BJ (cell line): ENCODE results near the gene CASP9. TPM values are rescaled to one million over a fixed set of nuclear protein-coding genes. Genes with fewer than 3 reads are reported as not detected.
A peak's percentile ranks its signal among the peaks of the same experiment; 100 is the strongest.

Experiments
- CTCF ChIA-PET: fragments of 350-600 bp; formaldehyde crosslinking; extraction: SDS; loops from one replicate; lab custom pipeline; 2021; ENCODE audit warnings: antibody characterized with exemption, inconsistent platforms; lab: Yijun Ruan, JAX
- POLR2A ChIA-PET: fragments of 300-600 bp; sonication (Branson Sonifier 250); formaldehyde crosslinking; extraction: SDS; loops from one replicate; lab custom pipeline; 2021; ENCODE audit warnings: antibody characterized with exemption; lab: Charles Lee
- DNase-seq: peaks from one replicate; pipeline ENCODE4 v3.0.0-alpha.2; 2011; ENCODE audit warnings: low read depth
- H3K27me3 ChIP-seq: 2 replicates; pipeline ENCODE4 v1.6.0; 2011; ENCODE audit warnings: low read length; ENCODE audit not compliant: control insufficient read depth, insufficient read depth
- H3K36me3 ChIP-seq: 2 replicates; pipeline ENCODE4 v1.5.1; 2011; ENCODE audit warnings: low read length; ENCODE audit not compliant: control insufficient read depth, insufficient read depth
- H3K4me3 ChIP-seq: 2 replicates; pipeline ENCODE4 v1.5.1; 2011; ENCODE audit warnings: low read depth, mild to moderate bottlenecking, control low read depth, low read length
- CTCF ChIP-seq: IDR thresholded peaks from 2 replicates; pipeline ENCODE4 v1.5.1; 2011; ENCODE audit warnings: low read depth, mild to moderate bottlenecking, control low read depth, inconsistent platforms, low read length, moderate library complexity; ENCODE audit not compliant: insufficient read depth
- polyA plus RNA-seq: library from polyadenylated mRNA; depleted of rRNA; stranded (reverse); fragments of >200 nt; gene quantifications from 2 replicates; pipeline ENCODE4 v1.2.3, GENCODE V29; 2011

CASP9 gene
- polyA plus RNA-seq, 1 experiment: 20.8 TPM

DNA sequence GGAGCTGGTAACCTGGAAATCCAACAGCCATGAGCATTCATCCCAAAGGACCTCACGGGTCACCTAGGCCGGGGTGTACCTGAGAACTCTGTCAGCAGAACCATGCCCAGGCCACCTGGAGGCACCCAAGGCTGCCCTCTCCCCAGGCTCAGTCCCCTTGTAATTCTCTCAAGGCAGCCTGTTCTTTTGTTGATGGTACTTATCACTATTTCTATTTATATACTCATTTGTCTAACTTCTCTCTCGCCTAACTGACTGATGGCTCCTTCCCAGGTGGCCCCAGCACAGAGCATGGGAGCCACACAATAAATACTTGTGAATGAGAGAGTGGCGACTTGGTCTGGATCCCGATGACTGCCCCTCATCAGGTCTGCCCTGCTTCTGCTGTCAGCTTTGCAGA lies 16.7 kb downstream of the CASP9 start:
- H3K36me3 ChIP-seq: peaks cover 6% of the 10 kb centered on the region
- no peak overlapping the region for H3K4me3 ChIP-seq
- no peaks in the 10 kb centered on the region for H3K27me3 ChIP-seq
- no peak for TF ChIP-seq CTCF
- ChIA-PET CTCF (no interaction called here), POLR2A (no interaction called here)
- DNase-seq: no peak

- Histone ChIP-seq H3K4me3 (no peak overlapping the region), H3K27me3 (no peaks in the 10 kb centered on the region), H3K36me3 (peaks cover 6% of the 10 kb centered on the region)
- POLR2A ChIA-PET: no interaction called here
- no peak for TF ChIP-seq CTCF
- DNase-seq: no peak
- CTCF ChIA-PET: no interaction called here
Measured at GRCh38 chr1:15506831-15507230, 17.2 kb downstream of the CASP9 start.

DNA sequence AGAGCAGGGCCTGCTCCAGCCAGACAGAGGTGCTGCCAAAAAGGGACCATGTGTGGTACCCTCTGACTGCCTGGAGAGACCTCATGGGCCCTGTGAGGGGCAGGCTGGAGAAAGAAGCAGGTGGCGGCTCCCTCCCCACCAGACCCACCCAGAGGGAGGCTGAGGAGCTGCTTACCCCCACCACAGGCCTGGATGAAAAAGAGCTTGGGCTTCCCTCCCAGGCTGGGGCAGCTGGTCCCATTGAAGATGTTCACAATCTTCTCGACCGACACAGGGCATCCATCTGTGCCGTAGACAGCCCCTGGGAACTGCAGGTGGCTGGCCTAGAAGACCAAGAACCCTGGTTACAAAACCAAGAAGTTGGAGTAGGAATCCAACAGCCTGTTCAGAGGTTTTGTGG lies 19.6 kb downstream of the CASP9 start:
- POLR2A ChIA-PET: no interaction called here
- Histone ChIP-seq H3K36me3 (peaks cover 6% of the 10 kb centered on the region), H3K27me3 (no peaks in the 10 kb centered on the region), H3K4me3 (no peak overlapping the region)
- CTCF ChIA-PET: no interaction called here
- no peak for TF ChIP-seq CTCF
- DNase-seq: no peak

- CTCF ChIA-PET: interaction anchor here (0.8 to 1.3 kb wide), 2 partner anchors 10 to 726 kb away, joined by 3 to 5 read pairs; no protein-coding TSS in a partner anchor
- peak; percentile 78 for TF ChIP-seq CTCF
- Histone ChIP-seq H3K4me3 (no peak overlapping the region), H3K36me3 (peaks cover 4% of the 10 kb centered on the region), H3K27me3 (no peaks in the 10 kb centered on the region)
- no peak for DNase-seq
- POLR2A ChIA-PET: no interaction called here
Measured at GRCh38 chr1:15501208-15502032, 22.6 kb downstream of the CASP9 start.

- ChIA-PET POLR2A (no interaction called here), CTCF (interaction anchor here (0.7 to 1.8 kb wide), 6 partner anchors 9 to 725 kb away, joined by 3 to 10 read pairs (median 4); no protein-coding TSS in a partner anchor)
- H3K36me3 ChIP-seq: peaks cover 4% of the 10 kb centered on the region
Measured at GRCh38 chr1:15500184-15501178, 23.5 kb downstream of the CASP9 start.

More at GRCh38 chr1:15500184-15501178, 23.5 kb downstream of the CASP9 start:
- H3K4me3 ChIP-seq: no peak overlapping the region
- DNase-seq: no peak
- H3K27me3 ChIP-seq: no peaks in the 10 kb centered on the region
- no peak for TF ChIP-seq CTCF
